Loucy (cell line): ENCODE results near the gene SPDL1.
A peak's percentile ranks its signal among the peaks of the same experiment; 100 is the strongest.

Experiments used
- H2AFZ ChIP-seq: fragments of 200-600 bp; sonication (generic); 2 replicates; pipeline ENCODE4 v1.6.0; 2016; ENCODE audit warnings: antibody characterized with exemption, mild to moderate bottlenecking, low read length, moderate library complexity
- H3F3A ChIP-seq: fragments of 200-600 bp; 2 replicates; pipeline ENCODE4 v1.6.0; 2016; ENCODE audit warnings: antibody characterized with exemption, low read depth, mild to moderate bottlenecking
- H3K27me3 ChIP-seq: fragments of 200-600 bp; sonication (generic); 2 replicates; pipeline ENCODE4 v1.6.1; 2014; ENCODE audit warnings: low read length, mild to moderate bottlenecking; ENCODE audit not compliant: insufficient read depth, poor library complexity, severe bottlenecking
- H3K36me3 ChIP-seq: fragments of 200-600 bp; sonication (generic); 2 replicates; pipeline ENCODE4 v1.6.1; 2016; ENCODE audit warnings: low read length; ENCODE audit not compliant: insufficient read depth
- H3K4me1 ChIP-seq: fragments of 200-600 bp; sonication (generic); 2 replicates; pipeline ENCODE4 v1.5.1; 2014; ENCODE audit warnings: low read length, mild to moderate bottlenecking; ENCODE audit not compliant: insufficient read depth, poor library complexity, severe bottlenecking
- H3K4me2 ChIP-seq: fragments of 200-600 bp; sonication (generic); 2 replicates; pipeline ENCODE4 v1.6.0; 2014; ENCODE audit warnings: antibody characterized with exemption, low read length, low read depth, mild to moderate bottlenecking; ENCODE audit not compliant: poor library complexity, severe bottlenecking
- H3K4me3 ChIP-seq: fragments of 200-600 bp; sonication (generic); 2 replicates; pipeline ENCODE4 v1.5.1; 2014; ENCODE audit warnings: low read length, mild to moderate bottlenecking, mixed read lengths; ENCODE audit not compliant: poor library complexity, severe bottlenecking
- H3K79me2 ChIP-seq: fragments of 200-600 bp; sonication (generic); 2 replicates; pipeline ENCODE4 v1.6.1; 2014; ENCODE audit warnings: low read length; ENCODE audit not compliant: insufficient read depth
- H3K9ac ChIP-seq: fragments of 200-600 bp; sonication (generic); 2 replicates; pipeline ENCODE4 v1.6.0; 2014; ENCODE audit warnings: mild to moderate bottlenecking, low read depth, low read length, moderate library complexity; ENCODE audit not compliant: poor library complexity, severe bottlenecking
- H3K9me2 ChIP-seq: fragments of 200-600 bp; sonication (generic); replicated peaks from 2 replicates; pipeline ENCODE4 v1.6.1; 2016; ENCODE audit warnings: low read depth, low read length, mixed read lengths
- H3K9me3 ChIP-seq: fragments of 200-600 bp; sonication (generic); 2 replicates; pipeline ENCODE4 v1.6.1; 2014; ENCODE audit warnings: mild to moderate bottlenecking, antibody characterized with exemption, low read length, low read depth; ENCODE audit not compliant: insufficient read depth
- H4K20me1 ChIP-seq: fragments of 200-600 bp; sonication (generic); 2 replicates; pipeline ENCODE4 v1.6.0; 2014; ENCODE audit warnings: antibody characterized with exemption, low read length, mild to moderate bottlenecking; ENCODE audit not compliant: insufficient read depth, poor library complexity, severe bottlenecking
- CTCF ChIP-seq: fragments of 200-600 bp; sonication (generic); conservative IDR thresholded peaks from 2 replicates; pipeline ENCODE4 v1.5.1; 2014; ENCODE audit warnings: mild to moderate bottlenecking, antibody characterized with exemption, low read length
- EZH2phosphoT487 ChIP-seq: fragments of 200-600 bp; IDR thresholded peaks from 2 replicates; pipeline ENCODE4 v1.6.1; 2018; ENCODE audit warnings: antibody characterized with exemption, mild to moderate bottlenecking, moderate library complexity, borderline replicate concordance

Gene SPDL1

DNA sequence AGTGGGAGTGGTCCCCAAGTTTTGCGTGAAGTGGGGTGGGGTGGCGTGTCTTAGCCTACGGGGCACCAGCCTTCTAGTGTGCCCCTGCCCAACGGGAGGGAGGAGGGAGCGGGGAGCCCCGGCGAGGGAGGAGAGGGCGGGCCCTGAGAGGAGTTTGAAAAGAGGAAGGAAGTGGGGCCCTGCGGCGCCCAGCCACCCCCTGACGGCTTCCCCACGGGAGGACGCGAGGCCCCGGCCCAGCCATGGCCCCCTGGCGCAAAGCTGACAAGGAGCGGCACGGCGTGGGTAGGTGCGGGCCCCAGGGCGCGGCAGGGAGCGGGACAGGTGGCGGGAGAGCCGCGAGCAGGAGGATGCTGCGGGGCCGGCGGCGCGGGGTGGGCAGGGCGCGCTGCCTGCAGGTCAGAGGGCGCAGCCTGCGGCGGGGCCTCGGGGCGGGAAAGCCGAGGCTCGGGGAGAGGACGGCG, 53.5 kb downstream of the SPDL1 start, which contains the start of gene DOCK2:
DOCK2 (plus strand) TSS at position 191 of the 464 bp plus-strand sequence; CDS start at position 243, 52 bp downstream.
- Histone ChIP-seq H3K4me3 (peak within 1 kb of the TSS; percentile 95), H3K9ac (peak within 1 kb of the TSS; percentile 92), H3K27me3 (no peaks in the 10 kb centered on the region), H3K9me2 (no peaks in the 10 kb centered on the region), H3K4me2 (peak within 1 kb of the TSS; percentile 93), H3K36me3 (no peaks in the 10 kb centered on the region), H3K9me3 (no peaks in the 10 kb centered on the region; the same call in 1 of the 2 replicates), H3F3A (no peaks in the 10 kb centered on the region), H3K79me2 (peaks cover 50% of the 10 kb centered on the region), H4K20me1 (peaks cover 38% of the 10 kb centered on the region), H3K4me1 (peaks cover 21% of the 10 kb centered on the region), H2AFZ (peak within 1 kb of the TSS; percentile 80)
- TF ChIP-seq EZH2phosphoT487 = no peak
- no peak for TF ChIP-seq CTCF

DNA sequence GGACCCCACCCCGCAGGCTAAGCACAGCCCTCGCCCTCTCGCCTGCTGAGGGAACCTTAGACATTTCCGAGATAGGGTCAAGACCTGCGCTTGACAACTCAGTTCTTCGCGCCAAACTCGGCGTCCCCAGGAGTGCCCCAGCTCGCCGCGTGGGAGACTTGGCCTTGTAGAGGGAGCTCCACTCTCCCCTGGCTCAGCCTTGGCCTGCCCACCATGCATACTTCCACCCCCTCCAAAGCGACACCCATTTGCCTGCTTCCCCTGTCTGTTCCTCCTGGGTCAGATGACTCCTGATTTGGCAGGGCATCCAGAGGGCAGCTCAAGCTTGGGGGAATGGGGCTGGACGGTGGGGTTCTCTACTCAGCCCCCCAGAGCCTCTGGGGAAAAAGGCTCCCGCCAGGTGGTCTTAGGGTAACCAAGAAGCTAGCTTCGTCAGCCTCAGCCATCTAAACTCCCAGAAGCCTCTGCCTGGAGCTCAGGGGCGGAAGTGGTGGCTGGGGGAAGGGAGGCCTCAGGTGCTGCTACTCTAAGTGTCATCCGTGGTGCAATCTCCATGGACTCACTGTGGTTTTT, 54.1 kb downstream of the SPDL1 start:
- Histone ChIP-seq H2AFZ (peak overlapping the region; percentile 80), H4K20me1 (peaks cover 43% of the 10 kb centered on the region), H3K4me2 (peak overlapping the region; percentile 93), H3K79me2 (peaks cover 55% of the 10 kb centered on the region), H3K4me1 (peaks cover 21% of the 10 kb centered on the region), H3K36me3 (no peaks in the 10 kb centered on the region), H3K27me3 (no peaks in the 10 kb centered on the region), H3F3A (no peaks in the 10 kb centered on the region), H3K9me2 (no peaks in the 10 kb centered on the region), H3K9me3 (no peaks in the 10 kb centered on the region; the same call in 1 of the 2 replicates), H3K4me3 (peak overlapping the region; percentile 95), H3K9ac (peak overlapping the region; percentile 92)
- TF ChIP-seq EZH2phosphoT487 (no peak), CTCF (no peak)

DNA sequence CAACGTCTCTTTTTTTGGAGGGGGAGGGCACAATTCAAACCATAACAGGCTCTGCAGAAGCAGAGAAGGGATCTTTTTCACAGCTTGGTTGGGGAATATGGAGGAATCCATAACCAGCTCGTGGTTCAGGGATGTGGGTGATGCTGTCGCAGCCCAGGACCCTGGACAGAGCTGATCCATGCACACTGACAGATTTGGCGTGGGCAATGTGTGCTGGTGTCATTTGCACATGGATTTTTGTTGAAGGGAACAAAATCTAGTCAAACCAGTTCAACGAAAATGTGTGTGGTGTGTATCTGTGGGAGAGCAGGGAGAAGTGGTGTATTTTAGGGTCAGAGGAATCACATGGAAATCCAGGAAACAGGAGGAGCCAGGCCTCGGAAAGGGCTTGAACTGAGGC, 57.7 kb downstream of the SPDL1 start:
- Histone ChIP-seq H3K79me2 (peaks cover 83% of the 10 kb centered on the region), H4K20me1 (peaks cover 51% of the 10 kb centered on the region), H3K4me1 (peaks cover 21% of the 10 kb centered on the region), H3K9me2 (no peaks in the 10 kb centered on the region), H3K27me3 (no peaks in the 10 kb centered on the region), H3K4me3 (no peak overlapping the region), H3K9ac (no peak overlapping the region), H3K9me3 (no peaks in the 10 kb centered on the region; the same call in 1 of the 2 replicates), H3K36me3 (no peaks in the 10 kb centered on the region), H2AFZ (no peak overlapping the region), H3K4me2 (peak overlapping the region; percentile 93), H3F3A (no peaks in the 10 kb centered on the region)
- TF ChIP-seq CTCF (no peak), EZH2phosphoT487 (no peak)
